Endothelial cell of umbilical vein (primary cell): Measurements from ENCODE around the gene DCHS2. TPM values are rescaled to one million over a fixed set of nuclear protein-coding genes. Genes with fewer than 3 reads are reported as not detected.

Experiments used
- BruUV-seq: library from RNA; stranded (reverse); fragments of 400-500 nt; replicated peaks from 2 replicates; lab custom pipeline; 2021; lab: Mats Ljungman, UMichigan
- CTCF ChIA-PET: fragments of 300-600, 350-600 bp; sonication (Branson Sonifier 250); formaldehyde crosslinking; loops from one replicate; lab custom pipeline; 2021; ENCODE audit warnings: antibody characterized with exemption, inconsistent platforms; lab: Charles Lee
- POLR2A ChIA-PET: fragments of 300-600, 350-600 bp; sonication (Branson Sonifier 250); formaldehyde crosslinking; loops from one replicate; lab custom pipeline; 2021; ENCODE audit warnings: antibody characterized with exemption, inconsistent platforms; lab: Charles Lee
- DNase-seq: peaks from one replicate; pipeline ENCODE4 v3.0.0-alpha.2; 2011; ENCODE audit warnings: low read depth, low spot score
- FAIRE-seq: peaks from 2 replicates; lab custom pipeline; 2011; peaks lifted over from hg19 to GRCh38; lab: Jason Lieb, UNC
- H2AFZ ChIP-seq: 2 replicates; pipeline ENCODE4 v1.6.0; 2012; ENCODE audit warnings: low read depth, low read length, control low read depth, inconsistent platforms
- H3K27ac ChIP-seq: 2 replicates; pipeline ENCODE4 v1.5.1; 2011; ENCODE audit warnings: low read depth, mild to moderate bottlenecking, control low read depth, low read length, moderate library complexity; ENCODE audit not compliant: insufficient read depth
- H3K27me3 ChIP-seq, 2 experiments: 2 replicates each; pipeline versions ENCODE4 v1.6.0 to v1.6.1; 2011; ENCODE audit warnings: low read length in 2 of 2, mixed read lengths in 1 of 2; ENCODE audit not compliant: control insufficient read depth in 2 of 2, insufficient read depth in 2 of 2
- H3K36me3 ChIP-seq, 2 experiments: 2 replicates in 1 of 2; 3 replicates in 1 of 2; pipeline ENCODE4 v1.5.1; 2011; ENCODE audit warnings: low read length in 2 of 2, mild to moderate bottlenecking in 1 of 2, moderate library complexity in 1 of 2; ENCODE audit not compliant: control insufficient read depth in 2 of 2, insufficient read depth in 2 of 2; ENCODE audit errors: extremely low read depth in 1 of 2
- H3K4me1 ChIP-seq: 3 replicates; pipeline ENCODE4 v1.5.1; 2011; ENCODE audit warnings: mild to moderate bottlenecking, low read length; ENCODE audit not compliant: control insufficient read depth, insufficient read depth; ENCODE audit errors: extremely low read depth
- H3K4me2 ChIP-seq: 2 replicates; pipeline ENCODE4 v1.6.1; 2011; ENCODE audit warnings: low read length, control low read depth, mixed read lengths; ENCODE audit not compliant: insufficient read depth
- H3K4me3 ChIP-seq, 3 experiments: fragments of 200-600 bp in 1 of 3; sonication (generic), shearing (Covaris generic) in 1 of 3; replicated peaks in 1 of 3; 2 replicates each; pipeline ENCODE4 v1.5.1; 2011 to 2016; ENCODE audit warnings: control low read depth in 3 of 3, low read length in 3 of 3, mild to moderate bottlenecking in 2 of 3, inconsistent platforms in 1 of 3, low read depth in 1 of 3, moderate library complexity in 1 of 3; ENCODE audit not compliant: insufficient read depth in 1 of 3
- H3K79me2 ChIP-seq: 2 replicates; pipeline ENCODE4 v1.6.0; 2012; ENCODE audit warnings: low read length, inconsistent platforms; ENCODE audit not compliant: control insufficient read depth, insufficient read depth
- H3K9ac ChIP-seq: replicated peaks from 2 replicates; pipeline ENCODE3; 2011; ENCODE audit warnings: low read length, control low read depth; ENCODE audit not compliant: insufficient read depth; ENCODE audit errors: extremely low read depth
- H3K9me1 ChIP-seq: replicated peaks from 3 replicates; pipeline ENCODE4 v1.6.0; 2011; ENCODE audit warnings: mild to moderate bottlenecking, low read length; ENCODE audit not compliant: control insufficient read depth, insufficient read depth; ENCODE audit errors: extremely low read depth
- H3K9me3 ChIP-seq: replicated peaks from 2 replicates; pipeline ENCODE4 v1.5.1; 2012; ENCODE audit warnings: low read length, inconsistent platforms; ENCODE audit not compliant: control insufficient read depth, insufficient read depth
- H4K20me1 ChIP-seq: replicated peaks from 2 replicates; pipeline ENCODE3; 2011; ENCODE audit warnings: mild to moderate bottlenecking, low read length; ENCODE audit not compliant: control insufficient read depth, insufficient read depth; ENCODE audit errors: extremely low read depth
- EZH2 ChIP-seq: IDR thresholded peaks from 2 replicates; pipeline ENCODE4 v1.6.1; 2012; ENCODE audit warnings: borderline replicate concordance, low read depth, mild to moderate bottlenecking, moderate library complexity, low read length, inconsistent platforms; ENCODE audit not compliant: severe bottlenecking
- FOS ChIP-seq: IDR thresholded peaks from 2 replicates; pipeline ENCODE4 v1.6.1; 2011; ENCODE audit warnings: mild to moderate bottlenecking, low read length, moderate library complexity, borderline replicate concordance; ENCODE audit not compliant: insufficient read depth
- GATA2 ChIP-seq: IDR thresholded peaks from 2 replicates; pipeline ENCODE4 v1.7.0; 2011; ENCODE audit warnings: low read depth, mild to moderate bottlenecking, moderate library complexity, mixed read lengths, low read length; ENCODE audit not compliant: insufficient read length, insufficient read depth
- JUN ChIP-seq: IDR thresholded peaks from 2 replicates; pipeline ENCODE4 v1.6.1; 2011; ENCODE audit warnings: borderline replicate concordance, low read depth; ENCODE audit not compliant: insufficient read length, insufficient read depth
- MYC ChIP-seq: IDR thresholded peaks from one replicate; pipeline ENCODE4 v1.6.1; 2011; ENCODE audit warnings: mild to moderate bottlenecking, low read depth, low read length
- POLR2A ChIP-seq: IDR thresholded peaks from 2 replicates; pipeline ENCODE4 v1.6.1; 2012; ENCODE audit warnings: low read depth, mild to moderate bottlenecking, control low read depth, low read length
- POLR2AphosphoS5 ChIP-seq: IDR thresholded peaks from 2 replicates; pipeline ENCODE4 v1.6.1; 2012; ENCODE audit warnings: low read depth, mild to moderate bottlenecking, control low read depth, low read length, moderate library complexity; ENCODE audit not compliant: insufficient read depth
- dilution Hi-C: fragments of 300-500 bp; cut with MboI; formaldehyde crosslinking; loops from one replicate; pipeline ENCODE4 v1.15.0; 2019; ENCODE audit warnings: low sequenced_read_pairs; ENCODE audit not compliant: extremely low pct_ligation_motif_present
- intact Hi-C: fragments of 100-400 bp; cut with micrococcal nuclease; formaldehyde crosslinking; loops from one replicate; pipeline ENCODE4 v1.10.0; 2022
- polyA plus RNA-seq, 4 experiments: library from polyadenylated mRNA; depleted of rRNA in 3 of 4; stranded (reverse) in 3 of 4; unstranded in 1 of 4; fragments of >200 nt; gene quantifications; 2 replicates each; pipeline versions ENCODE4 v1.2.1 to v1.2.3, GENCODE V29; 2011 to 2012; ENCODE audit warnings: missing spikeins in 1 of 4
- total RNA-seq: library from RNA; stranded (reverse); gene quantifications from 2 replicates; pipeline ENCODE4 v1.2.3, GENCODE V29; 2021
- TF ChIP-seq, protein P1 (sequence below), 2 donors: IDR thresholded peaks; 1 replicate in 1 of 2; 2 replicates in 1 of 2; pipeline ENCODE4 v1.5.1; 2011; ENCODE audit warnings: low read length in 2 of 2, mild to moderate bottlenecking in 2 of 2, moderate library complexity in 2 of 2, control low read depth in 1 of 2, inconsistent platforms in 1 of 2, low read depth in 1 of 2; ENCODE audit not compliant: insufficient read depth in 1 of 2; ENCODE audit errors: extremely low read depth in 1 of 2
- TF ChIP-seq, protein P2 (sequence below): IDR thresholded peaks from 2 replicates; pipeline ENCODE4 v1.6.1; 2011; ENCODE audit not compliant: insufficient read depth, insufficient read length

The DCHS2 gene
- total and polyA plus RNA-seq, 2 donors (not counting 3 experiments of a cell fraction or from before 2014, with no cell fraction given), result not detected

GRCh38 chr4:154452798-154453346, 38.7 kb downstream of the DCHS2 start:
- POLR2A ChIA-PET, result no interaction called here
- H3K4me2 ChIP-seq, result no peak overlapping the region
- no peaks in the 10 kb centered on the region for H4K20me1 ChIP-seq
- no peak overlapping the region for H2AFZ ChIP-seq
- H3K27me3 ChIP-seq, result no peaks in the 10 kb centered on the region
- no peaks in the 10 kb centered on the region for H3K4me1 ChIP-seq
- CTCF ChIA-PET, result no interaction called here
- H3K4me3 ChIP-seq, result no peak overlapping the region
- no peak overlapping the region for H3K9ac ChIP-seq
- DNase-seq, result no peak
- no peak for FAIRE-seq
- intact Hi-C loops (no loop called here), dilution Hi-C loops (no loop called here)
- H3K36me3 ChIP-seq, result no peaks in the 10 kb centered on the region
- BruUV-seq, result no TSS peak
- no peaks in the 10 kb centered on the region for H3K9me1 ChIP-seq
- no peak overlapping the region for H3K27ac ChIP-seq
- no peaks in the 10 kb centered on the region for H3K9me3 ChIP-seq
- TF ChIP-seq FOS, result no peak
- no peak for TF ChIP-seq POLR2A
- TF ChIP-seq GATA2, result no peak
- TF ChIP-seq, protein P1, sequence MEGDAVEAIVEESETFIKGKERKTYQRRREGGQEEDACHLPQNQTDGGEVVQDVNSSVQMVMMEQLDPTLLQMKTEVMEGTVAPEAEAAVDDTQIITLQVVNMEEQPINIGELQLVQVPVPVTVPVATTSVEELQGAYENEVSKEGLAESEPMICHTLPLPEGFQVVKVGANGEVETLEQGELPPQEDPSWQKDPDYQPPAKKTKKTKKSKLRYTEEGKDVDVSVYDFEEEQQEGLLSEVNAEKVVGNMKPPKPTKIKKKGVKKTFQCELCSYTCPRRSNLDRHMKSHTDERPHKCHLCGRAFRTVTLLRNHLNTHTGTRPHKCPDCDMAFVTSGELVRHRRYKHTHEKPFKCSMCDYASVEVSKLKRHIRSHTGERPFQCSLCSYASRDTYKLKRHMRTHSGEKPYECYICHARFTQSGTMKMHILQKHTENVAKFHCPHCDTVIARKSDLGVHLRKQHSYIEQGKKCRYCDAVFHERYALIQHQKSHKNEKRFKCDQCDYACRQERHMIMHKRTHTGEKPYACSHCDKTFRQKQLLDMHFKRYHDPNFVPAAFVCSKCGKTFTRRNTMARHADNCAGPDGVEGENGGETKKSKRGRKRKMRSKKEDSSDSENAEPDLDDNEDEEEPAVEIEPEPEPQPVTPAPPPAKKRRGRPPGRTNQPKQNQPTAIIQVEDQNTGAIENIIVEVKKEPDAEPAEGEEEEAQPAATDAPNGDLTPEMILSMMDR (IDR thresholded peaks at IDR 0.05; ENCODE audit: extremely low read depth in 1 of 2, insufficient read depth in 1 of 2, low read depth in 1 of 2, low read length in 2 of 2), result no peak
- TF ChIP-seq, protein P2, sequence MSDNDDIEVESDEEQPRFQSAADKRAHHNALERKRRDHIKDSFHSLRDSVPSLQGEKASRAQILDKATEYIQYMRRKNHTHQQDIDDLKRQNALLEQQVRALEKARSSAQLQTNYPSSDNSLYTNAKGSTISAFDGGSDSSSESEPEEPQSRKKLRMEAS, result no peak
- no peak for TF ChIP-seq MYC
- no peak for TF ChIP-seq JUN
- no peak for TF ChIP-seq POLR2AphosphoS5
- no peak for TF ChIP-seq EZH2
- H3K79me2 ChIP-seq, result no peaks in the 10 kb centered on the region
